Gastroesophageal sphincter (tissue), 3 donors: ENCODE measurements around the gene POLR3F.

Source experiments
- POLR2AphosphoS5 ChIP-seq: sonication (generic); formaldehyde crosslinking; IDR thresholded peaks from one replicate; pipeline ENCODE4 v1.6.1; 2017; ENCODE audit warnings: antibody characterized with exemption
- TF ChIP-seq, protein P1 (sequence below), 4 experiments: fragments of 200-600 bp in 2 of 4; fragments of 450-650 bp in 2 of 4; sonication (generic) in 1 of 4; IDR thresholded peaks; one replicate each; pipeline ENCODE4 v1.5.1; 2017 to 2019; ENCODE audit warnings: antibody characterized with exemption in 4 of 4, mild to moderate bottlenecking in 2 of 4, moderate library complexity in 2 of 4

DNA sequence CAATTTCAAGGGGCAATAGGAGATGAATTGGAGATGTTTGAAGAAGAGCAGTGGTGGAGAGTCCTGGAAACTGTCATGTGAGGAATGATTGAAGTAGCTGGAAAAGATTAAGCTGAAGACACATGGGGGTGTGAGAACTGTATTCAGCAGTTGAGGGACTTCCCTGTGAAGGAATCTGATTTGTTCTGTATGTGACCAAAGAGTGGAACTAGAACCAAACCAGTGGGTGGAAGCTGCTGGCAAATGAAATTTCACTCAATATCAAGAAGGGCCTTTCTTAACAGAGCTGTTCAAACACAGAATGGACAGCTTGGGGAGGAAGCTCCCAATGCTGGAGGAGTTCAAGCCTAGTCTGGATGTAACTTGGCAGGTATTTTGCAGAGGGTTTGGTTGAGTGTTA is 61.9 kb downstream of the POLR3F start:
- TF ChIP-seq, protein P1, sequence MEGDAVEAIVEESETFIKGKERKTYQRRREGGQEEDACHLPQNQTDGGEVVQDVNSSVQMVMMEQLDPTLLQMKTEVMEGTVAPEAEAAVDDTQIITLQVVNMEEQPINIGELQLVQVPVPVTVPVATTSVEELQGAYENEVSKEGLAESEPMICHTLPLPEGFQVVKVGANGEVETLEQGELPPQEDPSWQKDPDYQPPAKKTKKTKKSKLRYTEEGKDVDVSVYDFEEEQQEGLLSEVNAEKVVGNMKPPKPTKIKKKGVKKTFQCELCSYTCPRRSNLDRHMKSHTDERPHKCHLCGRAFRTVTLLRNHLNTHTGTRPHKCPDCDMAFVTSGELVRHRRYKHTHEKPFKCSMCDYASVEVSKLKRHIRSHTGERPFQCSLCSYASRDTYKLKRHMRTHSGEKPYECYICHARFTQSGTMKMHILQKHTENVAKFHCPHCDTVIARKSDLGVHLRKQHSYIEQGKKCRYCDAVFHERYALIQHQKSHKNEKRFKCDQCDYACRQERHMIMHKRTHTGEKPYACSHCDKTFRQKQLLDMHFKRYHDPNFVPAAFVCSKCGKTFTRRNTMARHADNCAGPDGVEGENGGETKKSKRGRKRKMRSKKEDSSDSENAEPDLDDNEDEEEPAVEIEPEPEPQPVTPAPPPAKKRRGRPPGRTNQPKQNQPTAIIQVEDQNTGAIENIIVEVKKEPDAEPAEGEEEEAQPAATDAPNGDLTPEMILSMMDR (IDR thresholded peaks at IDR 0.05), result no peak
- TF ChIP-seq POLR2AphosphoS5, result no peak
